Measurements from ENCODE around the gene USP20.
"Not testable (repeated sequence)": the region's sequence is repeated elsewhere in the genome, so short reads cannot be mapped to it uniquely, and the experiment has no call there.

- TF ChIP-seq, protein P1, sequence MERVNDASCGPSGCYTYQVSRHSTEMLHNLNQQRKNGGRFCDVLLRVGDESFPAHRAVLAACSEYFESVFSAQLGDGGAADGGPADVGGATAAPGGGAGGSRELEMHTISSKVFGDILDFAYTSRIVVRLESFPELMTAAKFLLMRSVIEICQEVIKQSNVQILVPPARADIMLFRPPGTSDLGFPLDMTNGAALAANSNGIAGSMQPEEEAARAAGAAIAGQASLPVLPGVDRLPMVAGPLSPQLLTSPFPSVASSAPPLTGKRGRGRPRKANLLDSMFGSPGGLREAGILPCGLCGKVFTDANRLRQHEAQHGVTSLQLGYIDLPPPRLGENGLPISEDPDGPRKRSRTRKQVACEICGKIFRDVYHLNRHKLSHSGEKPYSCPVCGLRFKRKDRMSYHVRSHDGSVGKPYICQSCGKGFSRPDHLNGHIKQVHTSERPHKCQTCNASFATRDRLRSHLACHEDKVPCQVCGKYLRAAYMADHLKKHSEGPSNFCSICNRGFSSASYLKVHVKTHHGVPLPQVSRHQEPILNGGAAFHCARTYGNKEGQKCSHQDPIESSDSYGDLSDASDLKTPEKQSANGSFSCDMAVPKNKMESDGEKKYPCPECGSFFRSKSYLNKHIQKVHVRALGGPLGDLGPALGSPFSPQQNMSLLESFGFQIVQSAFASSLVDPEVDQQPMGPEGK (CRISPR knock-in tag; IDR thresholded peaks at IDR 0.05; ENCODE audit: borderline replicate concordance) = not testable (repeated sequence)
- not testable (repeated sequence) for TF ChIP-seq TCF4 (CRISPR knock-in tag; IDR thresholded peaks at IDR 0.05; ENCODE audit: borderline replicate concordance); BACH2 (CRISPR knock-in tag; IDR thresholded peaks at IDR 0.05; ENCODE audit: borderline replicate concordance); ZFP3 (CRISPR knock-in tag; IDR thresholded peaks at IDR 0.05); ARNTL (CRISPR knock-in tag; IDR thresholded peaks at IDR 0.05; ENCODE audit: borderline replicate concordance, low read depth); ZFP30 (CRISPR knock-in tag; IDR thresholded peaks at IDR 0.05); CSRNP3 (CRISPR knock-in tag; IDR thresholded peaks at IDR 0.05); ZNF565 (CRISPR knock-in tag; conservative IDR thresholded peaks at IDR 0.05; ENCODE audit: low read depth); GLIS3 (CRISPR knock-in tag; IDR thresholded peaks at IDR 0.05); CSDC2 (CRISPR knock-in tag; IDR thresholded peaks at IDR 0.05)
- TF ChIP-seq, protein P2, sequence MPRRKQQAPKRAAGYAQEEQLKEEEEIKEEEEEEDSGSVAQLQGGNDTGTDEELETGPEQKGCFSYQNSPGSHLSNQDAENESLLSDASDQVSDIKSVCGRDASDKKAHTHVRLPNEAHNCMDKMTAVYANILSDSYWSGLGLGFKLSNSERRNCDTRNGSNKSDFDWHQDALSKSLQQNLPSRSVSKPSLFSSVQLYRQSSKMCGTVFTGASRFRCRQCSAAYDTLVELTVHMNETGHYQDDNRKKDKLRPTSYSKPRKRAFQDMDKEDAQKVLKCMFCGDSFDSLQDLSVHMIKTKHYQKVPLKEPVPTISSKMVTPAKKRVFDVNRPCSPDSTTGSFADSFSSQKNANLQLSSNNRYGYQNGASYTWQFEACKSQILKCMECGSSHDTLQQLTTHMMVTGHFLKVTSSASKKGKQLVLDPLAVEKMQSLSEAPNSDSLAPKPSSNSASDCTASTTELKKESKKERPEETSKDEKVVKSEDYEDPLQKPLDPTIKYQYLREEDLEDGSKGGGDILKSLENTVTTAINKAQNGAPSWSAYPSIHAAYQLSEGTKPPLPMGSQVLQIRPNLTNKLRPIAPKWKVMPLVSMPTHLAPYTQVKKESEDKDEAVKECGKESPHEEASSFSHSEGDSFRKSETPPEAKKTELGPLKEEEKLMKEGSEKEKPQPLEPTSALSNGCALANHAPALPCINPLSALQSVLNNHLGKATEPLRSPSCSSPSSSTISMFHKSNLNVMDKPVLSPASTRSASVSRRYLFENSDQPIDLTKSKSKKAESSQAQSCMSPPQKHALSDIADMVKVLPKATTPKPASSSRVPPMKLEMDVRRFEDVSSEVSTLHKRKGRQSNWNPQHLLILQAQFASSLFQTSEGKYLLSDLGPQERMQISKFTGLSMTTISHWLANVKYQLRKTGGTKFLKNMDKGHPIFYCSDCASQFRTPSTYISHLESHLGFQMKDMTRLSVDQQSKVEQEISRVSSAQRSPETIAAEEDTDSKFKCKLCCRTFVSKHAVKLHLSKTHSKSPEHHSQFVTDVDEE (CRISPR knock-in tag; IDR thresholded peaks at IDR 0.05) = not testable (repeated sequence)
- TF ChIP-seq, protein P3, sequence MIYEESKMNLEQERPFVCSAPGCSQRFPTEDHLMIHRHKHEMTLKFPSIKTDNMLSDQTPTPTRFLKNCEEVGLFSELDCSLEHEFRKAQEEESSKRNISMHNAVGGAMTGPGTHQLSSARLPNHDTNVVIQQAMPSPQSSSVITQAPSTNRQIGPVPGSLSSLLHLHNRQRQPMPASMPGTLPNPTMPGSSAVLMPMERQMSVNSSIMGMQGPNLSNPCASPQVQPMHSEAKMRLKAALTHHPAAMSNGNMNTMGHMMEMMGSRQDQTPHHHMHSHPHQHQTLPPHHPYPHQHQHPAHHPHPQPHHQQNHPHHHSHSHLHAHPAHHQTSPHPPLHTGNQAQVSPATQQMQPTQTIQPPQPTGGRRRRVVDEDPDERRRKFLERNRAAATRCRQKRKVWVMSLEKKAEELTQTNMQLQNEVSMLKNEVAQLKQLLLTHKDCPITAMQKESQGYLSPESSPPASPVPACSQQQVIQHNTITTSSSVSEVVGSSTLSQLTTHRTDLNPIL (CRISPR knock-in tag; IDR thresholded peaks at IDR 0.05; ENCODE audit: low read depth) = not testable (repeated sequence)
These were observed 55.6 kb downstream of the USP20 start for GRCh38 chr9:129890718-129891299.
